Measurements from ENCODE around the gene CNTLN.

DNA sequence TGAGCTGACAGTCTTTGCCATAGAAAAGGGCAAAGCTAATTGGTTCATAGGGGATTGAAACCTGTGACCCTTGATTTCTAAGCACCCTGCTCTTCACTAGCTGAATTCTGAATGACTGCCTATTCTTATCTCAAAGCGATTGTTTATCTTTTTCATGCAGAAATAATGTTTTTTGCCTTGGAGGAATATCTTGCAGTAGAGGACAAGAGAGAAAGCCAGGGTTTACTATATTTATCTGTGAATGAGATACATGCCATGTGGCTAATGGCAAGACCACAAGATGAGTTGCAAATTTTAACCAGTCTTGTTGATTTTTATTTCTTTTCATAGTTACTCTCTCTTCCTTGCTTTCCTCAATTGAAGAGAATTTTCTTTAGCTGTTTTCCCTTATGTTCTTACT lies 185.0 kb downstream of the CNTLN start:
- TF ChIP-seq, protein P1, sequence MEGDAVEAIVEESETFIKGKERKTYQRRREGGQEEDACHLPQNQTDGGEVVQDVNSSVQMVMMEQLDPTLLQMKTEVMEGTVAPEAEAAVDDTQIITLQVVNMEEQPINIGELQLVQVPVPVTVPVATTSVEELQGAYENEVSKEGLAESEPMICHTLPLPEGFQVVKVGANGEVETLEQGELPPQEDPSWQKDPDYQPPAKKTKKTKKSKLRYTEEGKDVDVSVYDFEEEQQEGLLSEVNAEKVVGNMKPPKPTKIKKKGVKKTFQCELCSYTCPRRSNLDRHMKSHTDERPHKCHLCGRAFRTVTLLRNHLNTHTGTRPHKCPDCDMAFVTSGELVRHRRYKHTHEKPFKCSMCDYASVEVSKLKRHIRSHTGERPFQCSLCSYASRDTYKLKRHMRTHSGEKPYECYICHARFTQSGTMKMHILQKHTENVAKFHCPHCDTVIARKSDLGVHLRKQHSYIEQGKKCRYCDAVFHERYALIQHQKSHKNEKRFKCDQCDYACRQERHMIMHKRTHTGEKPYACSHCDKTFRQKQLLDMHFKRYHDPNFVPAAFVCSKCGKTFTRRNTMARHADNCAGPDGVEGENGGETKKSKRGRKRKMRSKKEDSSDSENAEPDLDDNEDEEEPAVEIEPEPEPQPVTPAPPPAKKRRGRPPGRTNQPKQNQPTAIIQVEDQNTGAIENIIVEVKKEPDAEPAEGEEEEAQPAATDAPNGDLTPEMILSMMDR (IDR thresholded peaks at IDR 0.05; ENCODE audit: low read length): no peak
- TF ChIP-seq EZH2 (IDR thresholded peaks at IDR 0.05; ENCODE audit: borderline replicate concordance, low read length): no peak

All from OCI-LY1 (cell line).